GM23338 (cell line): Measurements from ENCODE around the gene TANGO6. TPM values are rescaled to one million over a fixed set of nuclear protein-coding genes. Genes with fewer than 3 reads are reported as not detected.

Source experiments
- ATAC-seq: fragments of 200-7000 bp; cut with Tn5 transposase; 3 replicates; pipeline ENCODE4 v1.9.1; 2020
- DNase-seq: peaks from one replicate; pipeline ENCODE4 v3.0.0-alpha.2; 2015; ENCODE audit warnings: low spot score
- H2AFZ ChIP-seq: fragments of 200-600 bp; sonication (generic); 2 replicates; pipeline ENCODE4 v1.8.0; 2016; ENCODE audit warnings: antibody characterized with exemption, mild to moderate bottlenecking, moderate library complexity
- H3F3A ChIP-seq: fragments of 200-600 bp; sonication (generic); replicated peaks from 2 replicates; pipeline ENCODE4 v1.8.0; 2017; ENCODE audit warnings: antibody characterized with exemption, mixed run types, low read depth
- H3K27ac ChIP-seq: fragments of 200-600 bp; sonication (generic); 2 replicates; pipeline ENCODE4 v1.6.1; 2016; ENCODE audit warnings: low read depth
- H3K27me3 ChIP-seq: fragments of 200-600 bp; sonication (generic); 2 replicates; pipeline ENCODE4 v1.8.0; 2016; ENCODE audit warnings: mild to moderate bottlenecking, mixed run types, moderate library complexity; ENCODE audit not compliant: insufficient read depth
- H3K36me3 ChIP-seq: fragments of 200-600 bp; sonication (generic); 2 replicates; pipeline ENCODE4 v1.8.0; 2016; ENCODE audit warnings: mild to moderate bottlenecking; ENCODE audit not compliant: insufficient read depth
- H3K4me1 ChIP-seq: fragments of 200-600 bp; sonication (generic); 2 replicates; pipeline ENCODE4 v1.8.0; 2016; ENCODE audit warnings: mild to moderate bottlenecking, moderate library complexity; ENCODE audit not compliant: insufficient read depth
- H3K4me2 ChIP-seq: fragments of 200-600 bp; sonication (generic); 2 replicates; pipeline ENCODE4 v1.7.1; 2017; ENCODE audit warnings: mixed run types
- H3K4me3 ChIP-seq: fragments of 200-600 bp; sonication (generic); 2 replicates; pipeline ENCODE4 v1.6.1; 2016; ENCODE audit warnings: mixed run types
- H3K79me2 ChIP-seq: fragments of 200-600 bp; sonication (generic); replicated peaks from 2 replicates; pipeline ENCODE4 v1.8.0; 2017; ENCODE audit warnings: mild to moderate bottlenecking; ENCODE audit not compliant: insufficient read depth
- H3K9me2 ChIP-seq: fragments of 200-600 bp; sonication (generic); 2 replicates; pipeline ENCODE4 v1.8.0; 2017; ENCODE audit not compliant: insufficient read depth
- H4K20me1 ChIP-seq: fragments of 200-600 bp; sonication (generic); replicated peaks from 2 replicates; pipeline ENCODE4 v1.8.0; 2017; ENCODE audit warnings: mild to moderate bottlenecking; ENCODE audit not compliant: insufficient read depth
- H3K27ac Mint-ChIP-seq: 2 replicates; pipeline ENCODE4 v1.8.0; 2020; ENCODE audit warnings: inconsistent platforms, mild to moderate bottlenecking, moderate library complexity, mixed read lengths
- H3K27me3 Mint-ChIP-seq: 3 replicates; pipeline ENCODE4 v1.8.0; 2022; ENCODE audit warnings: low read depth, mild to moderate bottlenecking, moderate library complexity, mixed read lengths, inconsistent platforms; ENCODE audit not compliant: insufficient read depth, poor library complexity
- H3K36me3 Mint-ChIP-seq: 3 replicates; pipeline ENCODE4 v1.8.0; 2021; ENCODE audit warnings: low read depth, mild to moderate bottlenecking, inconsistent platforms, moderate library complexity, mixed read lengths
- H3K4me1 Mint-ChIP-seq: 3 replicates; pipeline ENCODE4 v1.8.0; 2020; ENCODE audit warnings: mild to moderate bottlenecking, inconsistent platforms, mixed read lengths
- H3K4me3 Mint-ChIP-seq: 3 replicates; pipeline ENCODE4 v1.8.0; 2021; ENCODE audit warnings: moderate library complexity, mild to moderate bottlenecking, inconsistent platforms, mixed read lengths
- H3K9me3 Mint-ChIP-seq: 3 replicates; pipeline ENCODE4 v1.8.0; 2020; ENCODE audit warnings: moderate library complexity, mild to moderate bottlenecking, inconsistent platforms, mixed read lengths
- CREB1 ChIP-seq: fragments of 250-450 bp; sonication (Bioruptor Pico); IDR thresholded peaks from 2 replicates; pipeline ENCODE4 v1.5.0; 2020; ENCODE audit warnings: low read depth, mild to moderate bottlenecking, moderate library complexity
- EZH2 ChIP-seq: fragments of 200-600 bp; sonication (generic); IDR thresholded peaks from one replicate; pipeline ENCODE4 v1.8.0; 2017; ENCODE audit warnings: antibody characterized with exemption, mild to moderate bottlenecking, low read depth; ENCODE audit not compliant: unreplicated experiment
- EZH2phosphoT487 ChIP-seq: fragments of 200-600 bp; sonication (generic); IDR thresholded peaks from one replicate; pipeline ENCODE4 v1.8.1; 2018; ENCODE audit warnings: antibody characterized with exemption; ENCODE audit not compliant: unreplicated experiment
- JUNB ChIP-seq: IDR thresholded peaks from one replicate; pipeline ENCODE4 v1.6.1; 2016; ENCODE audit warnings: antibody characterized with exemption; ENCODE audit not compliant: unreplicated experiment
- NANOG ChIP-seq: IDR thresholded peaks from 2 replicates; pipeline ENCODE4 v1.6.1; 2016; ENCODE audit warnings: antibody characterized with exemption, borderline replicate concordance
- POLR2AphosphoS5 ChIP-seq: IDR thresholded peaks from 2 replicates; pipeline ENCODE4 v1.6.1; 2016; ENCODE audit warnings: antibody characterized with exemption, low read depth
- STAT1 ChIP-seq: IDR thresholded peaks from one replicate; pipeline ENCODE4 v1.6.1; 2016; ENCODE audit warnings: antibody characterized with exemption; ENCODE audit not compliant: unreplicated experiment
- ZNF114 ChIP-seq: fragments of 250-450 bp; sonication (Bioruptor Pico); IDR thresholded peaks from 2 replicates; pipeline ENCODE4 v1.5.0; 2020; ENCODE audit warnings: mild to moderate bottlenecking, moderate library complexity
- ZNF331 ChIP-seq: fragments of 250-450 bp; sonication (Bioruptor Pico); IDR thresholded peaks from 2 replicates; pipeline ENCODE4 v1.5.0; 2020; ENCODE audit warnings: low read depth, mild to moderate bottlenecking, moderate library complexity
- polyA plus RNA-seq: library from polyadenylated mRNA; unstranded; fragments of >200 nt; fragmentation: Nextera tagmentation; extraction: Ambion mirVana; gene quantifications from 2 replicates; pipeline ENCODE4 v1.2.1, GENCODE V29; 2016
- total RNA-seq: library from RNA; depleted of rRNA; stranded (reverse); fragments of >200 nt; shearing (Covaris generic); gene quantifications from 2 replicates; pipeline ENCODE4 v1.2.3, GENCODE V29; 2014
- TF ChIP-seq, protein P1 (sequence below): fragments of 250-450 bp; sonication (Bioruptor Pico); IDR thresholded peaks from 2 replicates; pipeline ENCODE4 v1.5.0; 2020; ENCODE audit warnings: mild to moderate bottlenecking, moderate library complexity
- TF ChIP-seq, protein P2 (sequence below): IDR thresholded peaks from one replicate; pipeline ENCODE4 v1.6.1; 2018; ENCODE audit warnings: antibody characterized with exemption; ENCODE audit not compliant: unreplicated experiment
- TF ChIP-seq, protein P3 (sequence below): IDR thresholded peaks from 2 replicates; pipeline ENCODE4 v1.6.1; 2016; ENCODE audit warnings: antibody characterized with exemption
- TF ChIP-seq, protein P4 (sequence below), 2 experiments: fragments of 200-600 bp in 1 of 2; sonication (generic) in 1 of 2; conservative IDR thresholded peaks; 2 replicates each; pipeline versions ENCODE4 v1.5.1 to v1.6.1; 2016 to 2017; ENCODE audit warnings: antibody characterized with exemption in 2 of 2, low read depth in 2 of 2, mild to moderate bottlenecking in 2 of 2, moderate library complexity in 1 of 2

Gene TANGO6
- total and polyA plus RNA-seq, 2 experiments from 2014 or later, result 7.2 to 23.2 TPM

DNA sequence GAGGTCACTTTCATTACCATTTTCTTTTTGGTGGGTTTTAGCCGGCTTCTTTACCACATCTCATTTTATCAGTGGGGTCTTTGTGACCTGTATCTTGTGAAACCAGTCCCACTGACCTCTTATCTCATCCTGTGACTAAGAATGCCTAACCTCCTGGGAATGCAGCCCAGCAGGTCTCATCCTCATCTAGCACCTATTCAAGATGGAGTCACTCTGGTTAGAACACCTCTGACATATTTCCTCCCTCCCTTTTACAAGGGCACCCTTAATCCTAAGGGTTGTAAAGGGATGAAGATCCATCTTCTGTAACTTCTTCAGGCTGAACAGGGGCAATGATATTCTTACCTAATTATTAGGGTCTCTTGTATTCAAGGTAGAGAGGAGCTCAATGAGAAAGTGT is 154.2 kb downstream of the TANGO6 start (continued):
- TF ChIP-seq, protein P1, sequence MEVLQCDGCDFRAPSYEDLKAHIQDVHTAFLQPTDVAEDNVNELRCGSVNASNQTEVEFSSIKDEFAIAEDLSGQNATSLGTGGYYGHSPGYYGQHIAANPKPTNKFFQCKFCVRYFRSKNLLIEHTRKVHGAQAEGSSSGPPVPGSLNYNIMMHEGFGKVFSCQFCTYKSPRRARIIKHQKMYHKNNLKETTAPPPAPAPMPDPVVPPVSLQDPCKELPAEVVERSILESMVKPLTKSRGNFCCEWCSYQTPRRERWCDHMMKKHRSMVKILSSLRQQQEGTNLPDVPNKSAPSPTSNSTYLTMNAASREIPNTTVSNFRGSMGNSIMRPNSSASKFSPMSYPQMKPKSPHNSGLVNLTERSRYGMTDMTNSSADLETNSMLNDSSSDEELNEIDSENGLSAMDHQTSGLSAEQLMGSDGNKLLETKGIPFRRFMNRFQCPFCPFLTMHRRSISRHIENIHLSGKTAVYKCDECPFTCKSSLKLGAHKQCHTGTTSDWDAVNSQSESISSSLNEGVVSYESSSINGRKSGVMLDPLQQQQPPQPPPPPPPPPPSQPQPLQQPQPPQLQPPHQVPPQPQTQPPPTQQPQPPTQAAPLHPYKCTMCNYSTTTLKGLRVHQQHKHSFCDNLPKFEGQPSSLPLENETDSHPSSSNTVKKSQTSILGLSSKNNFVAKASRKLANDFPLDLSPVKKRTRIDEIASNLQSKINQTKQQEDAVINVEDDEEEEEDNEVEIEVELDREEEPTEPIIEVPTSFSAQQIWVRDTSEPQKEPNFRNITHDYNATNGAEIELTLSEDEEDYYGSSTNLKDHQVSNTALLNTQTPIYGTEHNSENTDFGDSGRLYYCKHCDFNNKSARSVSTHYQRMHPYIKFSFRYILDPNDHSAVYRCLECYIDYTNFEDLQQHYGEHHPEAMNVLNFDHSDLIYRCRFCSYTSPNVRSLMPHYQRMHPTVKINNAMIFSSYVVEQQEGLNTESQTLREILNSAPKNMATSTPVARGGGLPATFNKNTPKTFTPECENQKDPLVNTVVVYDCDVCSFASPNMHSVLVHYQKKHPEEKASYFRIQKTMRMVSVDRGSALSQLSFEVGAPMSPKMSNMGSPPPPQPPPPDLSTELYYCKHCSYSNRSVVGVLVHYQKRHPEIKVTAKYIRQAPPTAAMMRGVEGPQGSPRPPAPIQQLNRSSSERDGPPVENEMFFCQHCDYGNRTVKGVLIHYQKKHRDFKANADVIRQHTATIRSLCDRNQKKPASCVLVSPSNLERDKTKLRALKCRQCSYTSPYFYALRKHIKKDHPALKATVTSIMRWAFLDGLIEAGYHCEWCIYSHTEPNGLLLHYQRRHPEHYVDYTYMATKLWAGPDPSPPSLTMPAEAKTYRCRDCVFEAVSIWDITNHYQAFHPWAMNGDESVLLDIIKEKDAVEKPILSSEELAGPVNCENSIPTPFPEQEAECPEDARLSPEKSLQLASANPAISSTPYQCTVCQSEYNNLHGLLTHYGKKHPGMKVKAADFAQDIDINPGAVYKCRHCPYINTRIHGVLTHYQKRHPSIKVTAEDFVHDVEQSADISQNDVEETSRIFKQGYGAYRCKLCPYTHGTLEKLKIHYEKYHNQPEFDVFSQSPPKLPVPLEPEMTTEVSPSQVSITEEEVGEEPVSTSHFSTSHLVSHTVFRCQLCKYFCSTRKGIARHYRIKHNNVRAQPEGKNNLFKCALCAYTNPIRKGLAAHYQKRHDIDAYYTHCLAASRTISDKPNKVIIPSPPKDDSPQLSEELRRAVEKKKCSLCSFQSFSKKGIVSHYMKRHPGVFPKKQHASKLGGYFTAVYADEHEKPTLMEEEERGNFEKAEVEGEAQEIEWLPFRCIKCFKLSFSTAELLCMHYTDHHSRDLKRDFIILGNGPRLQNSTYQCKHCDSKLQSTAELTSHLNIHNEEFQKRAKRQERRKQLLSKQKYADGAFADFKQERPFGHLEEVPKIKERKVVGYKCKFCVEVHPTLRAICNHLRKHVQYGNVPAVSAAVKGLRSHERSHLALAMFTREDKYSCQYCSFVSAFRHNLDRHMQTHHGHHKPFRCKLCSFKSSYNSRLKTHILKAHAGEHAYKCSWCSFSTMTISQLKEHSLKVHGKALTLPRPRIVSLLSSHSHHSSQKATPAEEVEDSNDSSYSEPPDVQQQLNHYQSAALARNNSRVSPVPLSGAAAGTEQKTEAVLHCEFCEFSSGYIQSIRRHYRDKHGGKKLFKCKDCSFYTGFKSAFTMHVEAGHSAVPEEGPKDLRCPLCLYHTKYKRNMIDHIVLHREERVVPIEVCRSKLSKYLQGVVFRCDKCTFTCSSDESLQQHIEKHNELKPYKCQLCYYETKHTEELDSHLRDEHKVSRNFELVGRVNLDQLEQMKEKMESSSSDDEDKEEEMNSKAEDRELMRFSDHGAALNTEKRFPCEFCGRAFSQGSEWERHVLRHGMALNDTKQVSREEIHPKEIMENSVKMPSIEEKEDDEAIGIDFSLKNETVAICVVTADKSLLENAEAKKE (CRISPR knock-in tag), result no peak

DNA sequence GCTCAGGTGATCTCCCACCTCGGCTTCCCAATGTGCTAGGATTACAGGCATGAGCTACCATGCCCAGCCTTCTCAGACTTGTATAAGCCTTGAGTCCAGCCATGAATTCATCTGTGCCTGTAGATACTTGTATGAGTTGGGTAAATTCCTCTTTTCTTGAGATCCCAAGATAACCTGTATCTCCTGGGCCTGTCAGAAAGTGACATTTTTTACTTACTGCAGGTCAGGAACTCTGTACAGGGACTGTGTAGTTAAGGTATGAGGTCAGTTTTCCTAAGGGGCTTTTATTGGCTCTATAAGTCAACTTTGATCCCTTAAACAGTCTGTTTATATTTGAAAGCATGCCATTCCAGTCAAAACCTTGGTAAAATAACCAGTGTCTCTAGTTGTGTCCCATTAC is 155.8 kb downstream of the TANGO6 start:
- H3K36me3 ChIP-seq, result peaks cover 23% of the 10 kb centered on the region
- Mint-ChIP-seq H3K4me1 (peaks cover 25% of the 10 kb centered on the region), H3K4me3 (no peak overlapping the region), H3K9me3 (peaks cover 32% of the 10 kb centered on the region), H3K27ac (no peak overlapping the region), H3K36me3 (peaks cover 33% of the 10 kb centered on the region), H3K27me3 (peaks cover 2% of the 10 kb centered on the region)
- DNase-seq (no peak), ATAC-seq (no peak)
- H3K9me2 ChIP-seq, result no peaks in the 10 kb centered on the region
- no peaks in the 10 kb centered on the region for H3K27me3 ChIP-seq
- H3K27ac ChIP-seq, result no peak overlapping the region
- no peaks in the 10 kb centered on the region for H4K20me1 ChIP-seq
- no peak overlapping the region for H3K4me2 ChIP-seq
- peaks cover 24% of the 10 kb centered on the region for H3K4me1 ChIP-seq
- no peak overlapping the region for H2AFZ ChIP-seq
- H3K79me2 ChIP-seq, result no peaks in the 10 kb centered on the region
- H3K4me3 ChIP-seq, result no peak overlapping the region
- peaks cover 6% of the 10 kb centered on the region; the same call in 1 of the 2 replicates for H3F3A ChIP-seq
- no peak for TF ChIP-seq STAT1
- TF ChIP-seq, protein P2, sequence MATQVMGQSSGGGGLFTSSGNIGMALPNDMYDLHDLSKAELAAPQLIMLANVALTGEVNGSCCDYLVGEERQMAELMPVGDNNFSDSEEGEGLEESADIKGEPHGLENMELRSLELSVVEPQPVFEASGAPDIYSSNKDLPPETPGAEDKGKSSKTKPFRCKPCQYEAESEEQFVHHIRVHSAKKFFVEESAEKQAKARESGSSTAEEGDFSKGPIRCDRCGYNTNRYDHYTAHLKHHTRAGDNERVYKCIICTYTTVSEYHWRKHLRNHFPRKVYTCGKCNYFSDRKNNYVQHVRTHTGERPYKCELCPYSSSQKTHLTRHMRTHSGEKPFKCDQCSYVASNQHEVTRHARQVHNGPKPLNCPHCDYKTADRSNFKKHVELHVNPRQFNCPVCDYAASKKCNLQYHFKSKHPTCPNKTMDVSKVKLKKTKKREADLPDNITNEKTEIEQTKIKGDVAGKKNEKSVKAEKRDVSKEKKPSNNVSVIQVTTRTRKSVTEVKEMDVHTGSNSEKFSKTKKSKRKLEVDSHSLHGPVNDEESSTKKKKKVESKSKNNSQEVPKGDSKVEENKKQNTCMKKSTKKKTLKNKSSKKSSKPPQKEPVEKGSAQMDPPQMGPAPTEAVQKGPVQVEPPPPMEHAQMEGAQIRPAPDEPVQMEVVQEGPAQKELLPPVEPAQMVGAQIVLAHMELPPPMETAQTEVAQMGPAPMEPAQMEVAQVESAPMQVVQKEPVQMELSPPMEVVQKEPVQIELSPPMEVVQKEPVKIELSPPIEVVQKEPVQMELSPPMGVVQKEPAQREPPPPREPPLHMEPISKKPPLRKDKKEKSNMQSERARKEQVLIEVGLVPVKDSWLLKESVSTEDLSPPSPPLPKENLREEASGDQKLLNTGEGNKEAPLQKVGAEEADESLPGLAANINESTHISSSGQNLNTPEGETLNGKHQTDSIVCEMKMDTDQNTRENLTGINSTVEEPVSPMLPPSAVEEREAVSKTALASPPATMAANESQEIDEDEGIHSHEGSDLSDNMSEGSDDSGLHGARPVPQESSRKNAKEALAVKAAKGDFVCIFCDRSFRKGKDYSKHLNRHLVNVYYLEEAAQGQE, result no peak
- TF ChIP-seq CREB1, result no peak
- TF ChIP-seq JUNB, result no peak
- no peak for TF ChIP-seq NANOG
- TF ChIP-seq POLR2AphosphoS5, result no peak
- TF ChIP-seq EZH2phosphoT487, result no peak
- TF ChIP-seq ZNF331 (CRISPR knock-in tag), result no peak
- TF ChIP-seq, protein P3, sequence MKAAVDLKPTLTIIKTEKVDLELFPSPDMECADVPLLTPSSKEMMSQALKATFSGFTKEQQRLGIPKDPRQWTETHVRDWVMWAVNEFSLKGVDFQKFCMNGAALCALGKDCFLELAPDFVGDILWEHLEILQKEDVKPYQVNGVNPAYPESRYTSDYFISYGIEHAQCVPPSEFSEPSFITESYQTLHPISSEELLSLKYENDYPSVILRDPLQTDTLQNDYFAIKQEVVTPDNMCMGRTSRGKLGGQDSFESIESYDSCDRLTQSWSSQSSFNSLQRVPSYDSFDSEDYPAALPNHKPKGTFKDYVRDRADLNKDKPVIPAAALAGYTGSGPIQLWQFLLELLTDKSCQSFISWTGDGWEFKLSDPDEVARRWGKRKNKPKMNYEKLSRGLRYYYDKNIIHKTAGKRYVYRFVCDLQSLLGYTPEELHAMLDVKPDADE, result no peak
- no peak for TF ChIP-seq EZH2
- TF ChIP-seq, protein P4, sequence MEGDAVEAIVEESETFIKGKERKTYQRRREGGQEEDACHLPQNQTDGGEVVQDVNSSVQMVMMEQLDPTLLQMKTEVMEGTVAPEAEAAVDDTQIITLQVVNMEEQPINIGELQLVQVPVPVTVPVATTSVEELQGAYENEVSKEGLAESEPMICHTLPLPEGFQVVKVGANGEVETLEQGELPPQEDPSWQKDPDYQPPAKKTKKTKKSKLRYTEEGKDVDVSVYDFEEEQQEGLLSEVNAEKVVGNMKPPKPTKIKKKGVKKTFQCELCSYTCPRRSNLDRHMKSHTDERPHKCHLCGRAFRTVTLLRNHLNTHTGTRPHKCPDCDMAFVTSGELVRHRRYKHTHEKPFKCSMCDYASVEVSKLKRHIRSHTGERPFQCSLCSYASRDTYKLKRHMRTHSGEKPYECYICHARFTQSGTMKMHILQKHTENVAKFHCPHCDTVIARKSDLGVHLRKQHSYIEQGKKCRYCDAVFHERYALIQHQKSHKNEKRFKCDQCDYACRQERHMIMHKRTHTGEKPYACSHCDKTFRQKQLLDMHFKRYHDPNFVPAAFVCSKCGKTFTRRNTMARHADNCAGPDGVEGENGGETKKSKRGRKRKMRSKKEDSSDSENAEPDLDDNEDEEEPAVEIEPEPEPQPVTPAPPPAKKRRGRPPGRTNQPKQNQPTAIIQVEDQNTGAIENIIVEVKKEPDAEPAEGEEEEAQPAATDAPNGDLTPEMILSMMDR (conservative IDR thresholded peaks at IDR 0.05; ENCODE audit: low read depth in 2 of 2), result no peak
- no peak for TF ChIP-seq ZNF114
